Neural cell (in vitro differentiated cells): ENCODE data around the gene PADI2. TPM values are rescaled to one million over a fixed set of nuclear protein-coding genes. Genes with fewer than 3 reads are reported as not detected.

Source experiments
- H2AFZ ChIP-seq: fragments of 200-600, 300-800 bp; sonication (generic), shearing (Covaris generic); 2 replicates; pipeline ENCODE4 v1.6.0; 2014; ENCODE audit warnings: low read depth, mild to moderate bottlenecking, antibody characterized with exemption, low read length, moderate library complexity
- H3F3A ChIP-seq: fragments of 200-600 bp; shearing (Covaris generic); 2 replicates; pipeline ENCODE4 v1.6.1; 2016; ENCODE audit warnings: mild to moderate bottlenecking, moderate library complexity, mixed read lengths, antibody characterized with exemption, low read length; ENCODE audit not compliant: insufficient read depth, poor library complexity, severe bottlenecking
- H3K27ac ChIP-seq: fragments of 200-600, 300-800 bp; sonication (generic), shearing (Covaris generic); 2 replicates; pipeline ENCODE4 v1.5.1; 2014; ENCODE audit warnings: mild to moderate bottlenecking, low read length, moderate library complexity
- H3K27me3 ChIP-seq: fragments of 300-800, 200-600 bp; sonication (generic), shearing (Covaris generic); 2 replicates; pipeline ENCODE4 v1.6.0; 2014; ENCODE audit warnings: mild to moderate bottlenecking, low read depth, low read length, moderate library complexity; ENCODE audit not compliant: insufficient read depth
- H3K36me3 ChIP-seq: fragments of 300-800, 200-600 bp; sonication (generic), shearing (Covaris generic); 2 replicates; pipeline ENCODE4 v1.5.1; 2014; ENCODE audit warnings: mild to moderate bottlenecking, antibody characterized with exemption, low read length, moderate library complexity; ENCODE audit not compliant: insufficient read depth
- H3K4me2 ChIP-seq: fragments of 300-800, 200-600 bp; sonication (generic), shearing (Covaris generic); 2 replicates; pipeline ENCODE4 v1.6.0; 2014; ENCODE audit warnings: mild to moderate bottlenecking, low read length
- H3K4me3 ChIP-seq: fragments of 300-800, 200-600 bp; sonication (generic), shearing (Covaris generic); 2 replicates; pipeline ENCODE4 v1.5.1; 2014; ENCODE audit warnings: mild to moderate bottlenecking, low read length, moderate library complexity
- H3K79me2 ChIP-seq: fragments of 200-600 bp; shearing (Covaris generic); replicated peaks from 2 replicates; pipeline ENCODE4 v1.6.0; 2014; ENCODE audit warnings: mild to moderate bottlenecking, low read length, moderate library complexity; ENCODE audit not compliant: insufficient read depth
- H3K9ac ChIP-seq: fragments of 300-800, 200-600 bp; sonication (generic), shearing (Covaris generic); 2 replicates; pipeline ENCODE4 v1.6.1; 2016; ENCODE audit warnings: mild to moderate bottlenecking, low read length, mixed read lengths
- H3K9me2 ChIP-seq: fragments of 200-600 bp; shearing (Covaris generic); 2 replicates; pipeline ENCODE4 v1.6.1; 2016; ENCODE audit warnings: mild to moderate bottlenecking, low read length, mixed read lengths; ENCODE audit not compliant: insufficient read depth
- H3K9me3 ChIP-seq: fragments of 200-600, 300-800 bp; sonication (generic), shearing (Covaris generic); 2 replicates; pipeline ENCODE4 v1.6.1; 2016; ENCODE audit warnings: mild to moderate bottlenecking, mixed run types, low read length, moderate library complexity, mixed read lengths
- H4K20me1 ChIP-seq: fragments of 200-600 bp; shearing (Covaris generic); 2 replicates; pipeline ENCODE4 v1.6.1; 2016; ENCODE audit warnings: mild to moderate bottlenecking, mixed run types; ENCODE audit not compliant: insufficient read depth
- EP300 ChIP-seq: fragments of 450-650 bp; conservative IDR thresholded peaks from 2 replicates; pipeline ENCODE4 v1.6.1; 2014; ENCODE audit warnings: antibody characterized with exemption, mild to moderate bottlenecking, moderate library complexity; ENCODE audit not compliant: poor library complexity, severe bottlenecking
- EZH2 ChIP-seq: fragments of 200-600, 300-800 bp; shearing (Covaris generic), sonication (generic); IDR thresholded peaks from 2 replicates; pipeline ENCODE4 v1.6.1; 2014; ENCODE audit warnings: antibody characterized with exemption, low read length, borderline replicate concordance, mild to moderate bottlenecking; ENCODE audit not compliant: insufficient read depth, poor library complexity, severe bottlenecking
- MXI1 ChIP-seq: fragments of 450-650 bp; conservative IDR thresholded peaks from 2 replicates; pipeline ENCODE4 v1.6.1; 2014; ENCODE audit warnings: antibody characterized with exemption, mild to moderate bottlenecking; ENCODE audit not compliant: poor library complexity, severe bottlenecking
- POLR2AphosphoS5 ChIP-seq: IDR thresholded peaks from 2 replicates; pipeline ENCODE4 v1.6.1; 2012
- RAD21 ChIP-seq: fragments of 450-650 bp; conservative IDR thresholded peaks from 2 replicates; pipeline ENCODE4 v1.6.1; 2014; ENCODE audit warnings: antibody characterized with exemption, mild to moderate bottlenecking, moderate library complexity
- SMC3 ChIP-seq: fragments of 450-650 bp; conservative IDR thresholded peaks from 2 replicates; pipeline ENCODE4 v1.6.1; 2014; ENCODE audit warnings: antibody characterized with exemption, mild to moderate bottlenecking, moderate library complexity; ENCODE audit not compliant: poor library complexity
- TAF1 ChIP-seq: IDR thresholded peaks from 2 replicates; pipeline ENCODE4 v1.6.1; 2012; ENCODE audit warnings: low read depth
- polyA plus RNA-seq: library from polyadenylated mRNA; depleted of rRNA; stranded (reverse); fragments of >200 nt; gene quantifications from 2 replicates; pipeline ENCODE4 v1.2.3, GENCODE V29; 2014
- TF ChIP-seq, protein P1 (sequence below): fragments of 450-650 bp; IDR thresholded peaks from 2 replicates; pipeline ENCODE4 v1.5.1; 2014; ENCODE audit warnings: antibody characterized with exemption, mild to moderate bottlenecking, moderate library complexity; ENCODE audit not compliant: poor library complexity, severe bottlenecking
- TF ChIP-seq, protein P2 (sequence below): IDR thresholded peaks from 2 replicates; pipeline ENCODE4 v1.6.1; 2012; ENCODE audit warnings: borderline replicate concordance

PADI2 gene
- polyA plus RNA-seq, 1 donor from 2014 or later = 1.6 TPM

DNA sequence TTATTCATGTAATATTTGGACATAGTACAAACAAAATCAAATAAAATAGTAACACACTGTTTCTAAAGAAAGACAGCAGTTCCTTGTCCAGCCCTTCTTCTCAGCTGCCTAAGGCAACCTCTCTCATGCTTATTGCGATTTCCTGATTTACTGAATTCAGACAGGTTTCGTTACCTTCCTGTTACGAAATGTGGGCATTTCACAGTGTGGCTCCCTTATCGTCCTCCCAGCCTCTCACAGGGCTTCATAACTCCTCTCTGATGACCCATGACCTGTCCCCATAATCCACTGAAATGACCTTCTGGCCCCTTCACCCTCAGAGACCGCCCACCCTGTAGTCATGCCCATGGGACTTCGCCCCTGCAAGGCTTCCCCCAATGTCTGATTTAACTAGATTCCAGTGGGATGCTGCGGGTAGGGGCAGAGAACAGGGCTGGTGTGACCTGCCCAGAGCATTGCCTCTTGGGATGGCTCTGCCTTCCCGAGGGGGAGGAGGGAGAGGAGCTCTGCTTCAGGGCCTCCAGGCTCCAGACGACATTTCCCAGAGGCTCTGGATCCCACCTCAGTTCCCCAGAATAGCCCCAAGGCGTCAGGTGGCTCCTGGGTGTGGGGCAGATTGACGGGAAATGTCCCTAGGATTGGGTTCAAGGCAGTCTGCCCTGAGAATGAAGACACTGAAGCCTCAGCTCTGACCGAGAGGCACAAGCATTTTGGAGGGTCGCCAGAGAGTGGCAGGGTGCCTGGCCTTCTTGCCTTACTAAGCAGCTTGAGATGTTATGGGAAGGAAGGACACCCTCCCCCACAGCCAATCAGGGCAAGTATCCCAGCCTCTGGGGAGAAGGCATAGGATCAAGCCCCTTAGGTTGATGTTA, 20.6 kb downstream of the PADI2 start:
- H2AFZ ChIP-seq = no peak overlapping the region
- H3K4me2 ChIP-seq = no peak overlapping the region
- no peak overlapping the region for H3K27ac ChIP-seq
- no peaks in the 10 kb centered on the region for H3K27me3 ChIP-seq
- H3K4me3 ChIP-seq = no peak overlapping the region
- no peaks in the 10 kb centered on the region for H4K20me1 ChIP-seq
- H3K9me2 ChIP-seq = no peaks in the 10 kb centered on the region
- TF ChIP-seq MXI1 = no peak
- TF ChIP-seq POLR2AphosphoS5 = no peak
- no peak for TF ChIP-seq RAD21
- TF ChIP-seq, protein P1, sequence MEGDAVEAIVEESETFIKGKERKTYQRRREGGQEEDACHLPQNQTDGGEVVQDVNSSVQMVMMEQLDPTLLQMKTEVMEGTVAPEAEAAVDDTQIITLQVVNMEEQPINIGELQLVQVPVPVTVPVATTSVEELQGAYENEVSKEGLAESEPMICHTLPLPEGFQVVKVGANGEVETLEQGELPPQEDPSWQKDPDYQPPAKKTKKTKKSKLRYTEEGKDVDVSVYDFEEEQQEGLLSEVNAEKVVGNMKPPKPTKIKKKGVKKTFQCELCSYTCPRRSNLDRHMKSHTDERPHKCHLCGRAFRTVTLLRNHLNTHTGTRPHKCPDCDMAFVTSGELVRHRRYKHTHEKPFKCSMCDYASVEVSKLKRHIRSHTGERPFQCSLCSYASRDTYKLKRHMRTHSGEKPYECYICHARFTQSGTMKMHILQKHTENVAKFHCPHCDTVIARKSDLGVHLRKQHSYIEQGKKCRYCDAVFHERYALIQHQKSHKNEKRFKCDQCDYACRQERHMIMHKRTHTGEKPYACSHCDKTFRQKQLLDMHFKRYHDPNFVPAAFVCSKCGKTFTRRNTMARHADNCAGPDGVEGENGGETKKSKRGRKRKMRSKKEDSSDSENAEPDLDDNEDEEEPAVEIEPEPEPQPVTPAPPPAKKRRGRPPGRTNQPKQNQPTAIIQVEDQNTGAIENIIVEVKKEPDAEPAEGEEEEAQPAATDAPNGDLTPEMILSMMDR = no peak
- TF ChIP-seq EP300 = no peak
- TF ChIP-seq, protein P2, sequence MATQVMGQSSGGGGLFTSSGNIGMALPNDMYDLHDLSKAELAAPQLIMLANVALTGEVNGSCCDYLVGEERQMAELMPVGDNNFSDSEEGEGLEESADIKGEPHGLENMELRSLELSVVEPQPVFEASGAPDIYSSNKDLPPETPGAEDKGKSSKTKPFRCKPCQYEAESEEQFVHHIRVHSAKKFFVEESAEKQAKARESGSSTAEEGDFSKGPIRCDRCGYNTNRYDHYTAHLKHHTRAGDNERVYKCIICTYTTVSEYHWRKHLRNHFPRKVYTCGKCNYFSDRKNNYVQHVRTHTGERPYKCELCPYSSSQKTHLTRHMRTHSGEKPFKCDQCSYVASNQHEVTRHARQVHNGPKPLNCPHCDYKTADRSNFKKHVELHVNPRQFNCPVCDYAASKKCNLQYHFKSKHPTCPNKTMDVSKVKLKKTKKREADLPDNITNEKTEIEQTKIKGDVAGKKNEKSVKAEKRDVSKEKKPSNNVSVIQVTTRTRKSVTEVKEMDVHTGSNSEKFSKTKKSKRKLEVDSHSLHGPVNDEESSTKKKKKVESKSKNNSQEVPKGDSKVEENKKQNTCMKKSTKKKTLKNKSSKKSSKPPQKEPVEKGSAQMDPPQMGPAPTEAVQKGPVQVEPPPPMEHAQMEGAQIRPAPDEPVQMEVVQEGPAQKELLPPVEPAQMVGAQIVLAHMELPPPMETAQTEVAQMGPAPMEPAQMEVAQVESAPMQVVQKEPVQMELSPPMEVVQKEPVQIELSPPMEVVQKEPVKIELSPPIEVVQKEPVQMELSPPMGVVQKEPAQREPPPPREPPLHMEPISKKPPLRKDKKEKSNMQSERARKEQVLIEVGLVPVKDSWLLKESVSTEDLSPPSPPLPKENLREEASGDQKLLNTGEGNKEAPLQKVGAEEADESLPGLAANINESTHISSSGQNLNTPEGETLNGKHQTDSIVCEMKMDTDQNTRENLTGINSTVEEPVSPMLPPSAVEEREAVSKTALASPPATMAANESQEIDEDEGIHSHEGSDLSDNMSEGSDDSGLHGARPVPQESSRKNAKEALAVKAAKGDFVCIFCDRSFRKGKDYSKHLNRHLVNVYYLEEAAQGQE = no peak
- no peak for TF ChIP-seq EZH2
- no peak for TF ChIP-seq SMC3
- TF ChIP-seq TAF1 = no peak
- no peaks in the 10 kb centered on the region for H3F3A ChIP-seq
- no peaks in the 10 kb centered on the region for H3K36me3 ChIP-seq
- no peaks in the 10 kb centered on the region for H3K9me3 ChIP-seq
- H3K9ac ChIP-seq = no peak overlapping the region
- H3K79me2 ChIP-seq = no peaks in the 10 kb centered on the region

DNA sequence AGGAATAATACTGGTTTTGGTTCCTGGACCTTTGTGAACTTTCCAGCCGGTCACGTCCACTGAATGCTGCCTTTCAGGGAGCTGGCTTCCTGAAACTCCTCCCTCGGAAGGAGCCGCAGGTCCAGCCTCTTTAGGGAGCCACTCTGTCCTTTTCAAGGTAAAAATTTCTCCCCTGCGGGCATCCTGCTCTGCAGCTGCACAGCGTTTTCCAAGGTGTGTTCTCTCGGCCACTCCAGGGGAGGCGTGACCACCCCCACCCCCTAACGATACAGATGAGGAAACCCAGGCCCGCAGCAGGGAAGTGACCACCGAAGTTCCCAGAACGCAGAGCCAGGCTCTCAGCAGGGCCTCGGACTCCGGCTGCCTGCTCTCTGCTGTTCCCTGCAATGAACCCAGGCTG, 21.5 kb downstream of the PADI2 start:
- Histone ChIP-seq H3K4me2 (no peak overlapping the region), H3K9ac (no peak overlapping the region), H4K20me1 (no peaks in the 10 kb centered on the region), H3K27me3 (no peaks in the 10 kb centered on the region), H3K79me2 (no peaks in the 10 kb centered on the region), H3K36me3 (no peaks in the 10 kb centered on the region), H2AFZ (no peak overlapping the region), H3K4me3 (no peak overlapping the region), H3F3A (no peaks in the 10 kb centered on the region), H3K9me2 (no peaks in the 10 kb centered on the region), H3K9me3 (no peaks in the 10 kb centered on the region), H3K27ac (no peak overlapping the region)
- TF ChIP-seq TAF1 (no peak), MXI1 (no peak), RAD21 (no peak), POLR2AphosphoS5 (no peak), SMC3 (no peak), EZH2 (no peak), EP300 (no peak)
- TF ChIP-seq, protein P1 = no peak
- TF ChIP-seq, protein P2 = no peak
